NCI-H2227 (cell line): ENCODE measurements around the gene COLEC12.
A peak's percentile ranks its signal among the peaks of the same experiment; 100 is the strongest.
"Not testable (repeated sequence)": the region's sequence is repeated elsewhere in the genome, so short reads cannot be mapped to it uniquely, and the experiment has no call there.

ENCODE experiments used
- DNase-seq: peaks from one replicate; lab custom pipeline; 2025; ENCODE audit not compliant: unreplicated experiment; lab: John Stamatoyannopoulos, UW

The COLEC12 gene

GRCh38 chr18:293536-293935 is 207.0 kb downstream of the COLEC12 start:
- no peak for DNase-seq

- no peak for DNase-seq
Observed at GRCh38 chr18:292271-292670, 208.2 kb downstream of the COLEC12 start.

- not testable (repeated sequence) for DNase-seq
Observed at GRCh38 chr18:289970-290369, 210.5 kb downstream of the COLEC12 start.

- no peak for DNase-seq
Observed at GRCh38 chr18:289026-289425, 211.5 kb downstream of the COLEC12 start.

- peak; percentile 23 for DNase-seq
Observed at GRCh38 chr18:286515-287310, 213.8 kb downstream of the COLEC12 start.

GRCh38 chr18:285817-286216 is 214.7 kb downstream of the COLEC12 start:
- DNase-seq = no peak

- DNase-seq = no peak
Observed at GRCh38 chr18:275486-275885, 225.0 kb downstream of the COLEC12 start.

GRCh38 chr18:274313-274712 is 226.2 kb downstream of the COLEC12 start:
- DNase-seq = no peak

GRCh38 chr18:273525-273924 is 227.0 kb downstream of the COLEC12 start:
- no peak for DNase-seq

- no peak for DNase-seq
Observed at GRCh38 chr18:272650-273049, 227.9 kb downstream of the COLEC12 start.

GRCh38 chr18:269480-270095 is 230.9 kb downstream of the COLEC12 start:
- no peak for DNase-seq

- peak; percentile 97 for DNase-seq
Observed at GRCh38 chr18:267688-268552, 232.6 kb downstream of the COLEC12 start, which contains the start of gene THOC1. Gene THOC1 (minus strand): TSS chr18:268047. CDS start chr18:268019, 28 bp downstream.

- DNase-seq = peak; percentile 77
Observed at GRCh38 chr18:267380-267687, 233.2 kb downstream of the COLEC12 start.
